ENCODE results near the gene MOGAT2.
"Not testable (repeated sequence)": the region's sequence is repeated elsewhere in the genome, so short reads cannot be mapped to it uniquely, and the experiment has no call there.

Gene MOGAT2

DNA sequence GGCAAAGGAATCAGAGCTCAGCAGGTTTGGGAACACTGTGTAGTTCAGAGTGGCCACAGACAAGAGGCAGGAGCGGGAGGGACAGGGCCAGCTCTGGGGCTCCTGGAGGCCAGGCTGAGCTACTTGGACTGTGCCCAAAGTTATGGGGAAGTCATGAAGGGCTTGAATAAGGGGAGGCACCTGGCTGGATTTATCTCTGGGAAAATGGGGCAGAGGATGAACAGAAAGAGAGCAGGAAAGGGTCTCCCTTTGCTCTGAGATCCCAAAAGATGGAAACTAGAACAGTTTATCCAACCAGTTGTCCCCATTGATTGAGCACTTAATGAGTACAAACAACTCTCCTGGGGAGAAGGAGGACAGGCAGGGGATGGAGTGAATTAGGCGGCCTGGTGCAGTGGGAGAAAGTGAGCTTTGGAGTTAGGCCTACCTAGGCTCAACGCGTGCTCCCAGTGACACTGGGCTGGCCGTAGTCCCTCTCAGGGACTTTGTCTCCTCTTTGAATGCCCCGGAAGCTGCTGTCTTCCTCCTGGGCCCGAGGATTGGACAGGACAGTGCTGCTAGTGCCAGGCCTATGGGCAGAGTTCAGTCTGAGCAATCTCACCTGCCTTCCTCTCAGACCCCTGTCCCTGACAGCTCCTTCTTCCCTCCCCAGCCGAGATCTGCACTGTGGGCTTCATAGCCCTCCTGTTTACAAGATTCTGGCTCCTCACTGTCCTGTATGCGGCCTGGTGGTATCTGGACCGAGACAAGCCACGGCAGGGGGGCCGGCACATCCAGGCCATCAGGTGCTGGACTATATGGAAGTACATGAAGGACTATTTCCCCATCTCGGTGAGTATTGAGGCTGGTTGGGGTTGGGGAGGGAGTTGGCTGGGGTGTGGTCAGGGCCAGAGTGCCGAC lies 2.0 kb downstream of the MOGAT2 start:
- no peak for DNase-seq

DNA sequence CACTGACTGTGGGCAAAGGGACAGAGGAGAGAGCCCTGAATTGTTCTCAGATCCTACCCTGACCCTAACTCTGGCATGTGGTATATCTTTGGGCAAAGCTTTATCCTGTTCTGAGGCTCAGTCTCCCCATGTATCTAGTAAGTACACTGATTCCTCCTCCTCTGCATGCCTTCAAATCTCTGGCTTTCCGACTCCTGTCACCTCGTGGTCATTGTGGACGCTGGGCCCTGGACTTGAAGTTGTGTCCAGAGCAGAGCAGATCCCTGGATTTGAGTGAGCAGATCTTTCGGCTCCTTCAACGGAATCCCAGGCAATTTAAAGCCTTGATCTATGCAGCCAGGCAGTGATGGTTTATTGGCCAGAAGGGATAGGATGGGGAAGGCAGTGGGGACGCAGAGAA lies 3.0 kb downstream of the MOGAT2 start:
- DNase-seq: no peak

DNA sequence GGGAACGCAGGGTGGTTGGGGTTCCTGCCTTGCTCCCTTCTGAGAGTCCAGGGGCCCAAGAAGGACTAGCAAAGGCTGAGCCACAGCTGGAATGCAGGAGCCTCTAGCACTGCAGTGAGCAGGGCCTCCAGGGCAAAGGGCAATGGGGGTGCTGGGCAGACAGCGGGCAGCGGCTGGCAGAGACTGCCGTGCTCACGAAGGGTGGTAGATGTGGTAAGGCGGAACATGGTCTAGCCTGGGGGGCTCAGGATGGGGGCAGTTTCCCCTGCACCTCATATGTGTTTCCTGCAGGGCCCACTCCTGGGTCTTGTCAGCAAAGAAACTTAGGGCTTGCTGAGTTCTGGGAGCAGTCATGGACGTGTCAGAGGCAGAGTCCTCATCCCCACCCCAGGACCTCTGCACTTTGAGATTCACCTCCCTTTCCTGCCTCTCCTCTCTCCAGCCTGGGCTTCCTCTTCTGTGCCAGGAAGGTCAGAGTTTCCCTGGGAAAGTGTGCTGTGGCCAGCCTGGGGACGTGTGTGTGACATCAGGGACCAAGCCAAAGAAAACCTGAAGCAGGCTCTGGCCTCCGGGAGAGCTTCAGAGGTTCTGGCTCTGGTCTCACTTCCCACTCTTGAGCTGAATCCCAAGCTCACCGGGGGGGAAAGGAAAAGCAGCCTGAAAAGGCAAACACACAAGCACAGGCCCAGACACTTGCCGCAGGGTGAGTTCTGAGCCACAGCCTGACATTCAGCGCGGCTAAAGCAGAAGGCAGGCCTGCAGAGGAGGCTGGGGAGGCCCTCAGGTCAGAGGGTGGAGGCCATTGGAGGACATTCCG lies 4.4 kb downstream of the MOGAT2 start:
- no peak for DNase-seq

DNA sequence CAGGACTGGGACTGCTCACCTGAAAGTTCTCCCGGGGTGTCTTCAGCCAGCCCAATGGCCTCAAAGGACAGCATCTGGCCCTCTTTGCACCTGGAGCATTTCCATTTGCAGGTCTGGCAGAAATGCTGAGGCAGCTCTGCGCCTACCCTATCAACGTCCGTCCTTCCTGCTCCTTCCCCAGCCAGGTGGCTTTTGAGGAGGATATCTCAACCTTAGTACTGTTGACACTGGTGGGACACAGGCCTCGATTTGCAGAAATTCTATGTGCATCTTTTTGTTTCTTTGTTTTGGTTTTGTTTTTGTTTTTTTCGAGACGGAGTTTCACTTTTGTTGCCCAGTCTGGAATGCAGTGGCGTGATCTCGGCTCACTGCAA lies 5.0 kb downstream of the MOGAT2 start:
- no peak for DNase-seq

DNA sequence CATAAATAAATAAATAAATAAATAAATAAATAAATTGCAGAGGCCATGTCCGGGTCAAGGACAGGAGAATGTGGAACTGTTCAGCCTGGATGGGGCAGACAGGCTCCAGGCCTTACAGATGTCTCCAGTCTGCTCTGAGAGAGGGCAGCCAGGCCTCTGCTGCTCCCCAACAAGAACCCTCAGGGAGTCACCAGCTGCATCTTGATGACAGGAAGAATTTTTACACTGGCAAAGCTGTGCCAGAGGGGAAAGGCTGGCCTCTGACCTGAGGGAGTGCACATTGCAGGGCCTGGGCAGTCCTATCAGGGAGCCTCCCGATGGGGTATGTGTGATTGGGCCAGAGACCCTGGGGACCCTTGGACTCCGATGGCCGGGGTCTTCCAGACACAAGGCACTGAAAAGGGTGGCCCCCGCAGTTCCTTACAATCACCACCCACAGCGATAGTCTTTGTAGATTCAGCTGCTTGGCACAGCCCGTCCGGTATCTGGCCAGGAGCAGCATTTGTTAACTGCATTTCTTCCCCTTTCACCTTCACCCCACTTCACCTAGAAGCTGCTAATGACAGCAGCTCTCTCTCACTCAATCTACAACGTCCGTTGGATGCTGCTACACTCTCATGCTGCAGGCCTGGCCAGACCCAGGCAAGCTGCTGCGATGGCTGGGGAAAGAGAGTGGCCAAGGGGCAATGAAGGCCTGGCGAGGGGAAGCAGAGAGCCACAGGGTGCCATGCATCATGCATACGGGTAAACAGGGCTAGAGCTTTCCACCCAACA lies 8.1 kb downstream of the MOGAT2 start:
- no peak for DNase-seq

DNA sequence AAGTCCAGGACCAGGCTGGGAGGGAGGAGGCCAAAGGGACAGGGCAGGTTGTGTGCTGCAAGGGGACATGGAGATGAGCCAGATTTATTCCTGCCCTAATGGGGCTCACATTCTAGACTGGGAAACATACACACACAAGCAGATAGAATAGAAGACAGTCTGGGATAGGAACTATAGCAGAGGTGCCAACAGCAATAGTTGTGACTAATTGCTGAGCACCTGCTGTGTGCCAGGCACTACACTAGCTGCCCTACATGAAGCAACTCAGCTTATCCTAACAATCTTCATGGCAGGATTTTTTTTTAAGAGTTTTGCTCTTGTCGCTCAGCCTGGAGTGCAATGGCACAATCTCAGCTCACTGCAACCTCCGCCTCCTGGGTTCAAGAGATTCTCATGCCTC lies 11.4 kb downstream of the MOGAT2 start:
- DNase-seq: no peak

DNA sequence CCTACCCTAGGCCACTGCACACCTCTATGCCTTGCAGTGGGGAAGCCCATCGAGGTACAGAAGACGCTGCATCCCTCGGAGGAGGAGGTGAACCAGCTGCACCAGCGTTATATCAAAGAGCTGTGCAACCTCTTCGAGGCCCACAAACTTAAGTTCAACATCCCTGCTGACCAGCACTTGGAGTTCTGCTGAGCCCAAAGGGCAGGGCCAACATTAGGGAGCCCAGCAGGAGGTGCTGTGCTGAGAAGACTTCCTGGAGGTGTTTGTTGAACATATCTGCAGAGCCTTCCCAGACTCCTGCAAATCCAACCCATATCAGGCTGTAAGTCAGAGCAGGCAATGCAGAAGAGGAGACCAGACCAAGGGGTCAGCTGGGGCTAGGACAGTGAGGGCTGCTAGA lies 13.5 kb downstream of the MOGAT2 start:
- DNase-seq: no peak

DNA sequence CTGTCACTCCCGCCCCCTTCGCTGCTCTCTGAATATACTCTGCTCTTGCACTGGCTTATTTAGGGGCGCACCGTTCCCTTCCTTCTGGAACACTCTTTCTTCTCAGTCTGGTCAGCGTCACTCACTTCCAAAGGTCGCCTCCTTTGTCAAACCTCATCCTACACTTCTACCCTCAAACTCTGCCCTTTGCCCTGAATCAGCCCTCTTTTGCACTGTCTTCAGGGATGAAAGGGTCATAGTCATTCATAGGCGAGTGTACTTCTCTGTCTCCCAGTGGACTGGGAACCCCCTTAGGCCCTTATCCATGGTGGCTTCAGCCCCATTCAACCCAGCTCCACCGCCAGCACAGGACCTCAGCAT lies 15.4 kb downstream of the MOGAT2 start:
- no peak for DNase-seq

DNA sequence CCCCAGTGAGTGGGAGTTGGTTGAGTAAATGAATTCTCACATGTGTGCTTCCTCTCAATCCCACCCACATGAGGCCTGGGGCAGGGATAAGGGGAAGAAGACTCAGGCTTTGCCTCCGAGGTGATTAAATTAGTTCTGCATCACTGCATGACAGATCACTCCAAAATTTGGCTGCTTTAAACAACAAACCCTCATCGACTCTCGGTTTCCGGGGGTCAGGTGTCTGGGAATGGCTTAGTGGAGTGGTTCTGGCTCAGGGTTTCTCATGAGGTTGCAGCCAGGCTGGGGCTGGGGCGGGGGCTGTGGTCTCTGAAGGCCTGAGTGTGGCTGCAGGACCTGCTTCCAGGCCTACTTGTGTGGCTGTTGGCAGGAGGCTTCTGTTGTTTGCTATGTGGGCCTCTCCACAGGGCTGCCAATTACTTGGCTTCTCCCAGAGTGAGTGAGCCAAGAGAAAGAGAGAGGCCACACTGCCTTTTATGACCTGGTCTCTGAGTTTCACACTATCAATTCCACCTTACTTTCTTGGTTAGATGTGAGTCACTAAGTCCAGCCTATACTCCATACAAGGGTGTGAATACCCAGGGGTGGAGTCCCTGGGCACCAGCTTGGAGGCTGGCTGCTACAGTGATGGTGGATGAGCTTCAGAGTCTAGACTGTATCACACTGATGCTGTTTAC lies 15.9 kb downstream of the MOGAT2 start:
- DNase-seq: no peak

DNA sequence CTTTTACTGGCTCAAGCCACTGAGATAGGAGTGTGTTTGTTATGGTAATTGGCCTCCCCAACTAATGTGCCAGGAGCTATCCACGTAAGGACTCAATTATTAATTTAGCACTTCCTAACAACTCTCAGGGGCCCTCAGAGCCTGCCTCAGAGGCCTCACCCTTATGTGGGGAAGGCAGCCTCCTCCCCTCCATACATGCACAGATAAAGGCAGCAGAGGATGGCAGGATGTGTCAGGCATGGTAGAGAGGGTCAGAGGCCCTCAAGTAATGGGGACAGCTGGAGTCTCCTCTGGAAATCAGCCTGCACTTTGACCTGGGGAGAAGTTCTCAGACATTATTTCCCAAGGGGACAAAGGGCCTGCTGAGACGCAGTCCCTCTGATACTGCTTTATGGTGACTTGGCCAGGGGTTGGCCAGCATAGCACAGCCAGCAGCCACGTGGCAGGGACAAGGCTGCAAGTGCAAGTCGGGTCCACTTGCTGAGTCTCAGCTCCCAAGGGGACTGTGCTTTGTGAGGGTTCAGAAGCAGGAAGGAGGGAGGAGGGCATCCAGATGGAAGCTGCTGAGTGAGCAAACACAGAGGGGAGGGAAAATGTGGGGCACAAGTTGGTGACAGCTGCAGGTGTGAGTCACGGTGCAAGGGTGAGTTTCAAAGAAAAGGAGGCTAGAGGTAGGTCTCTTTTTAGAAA lies 17.0 kb downstream of the MOGAT2 start:
- no peak for DNase-seq

DNA sequence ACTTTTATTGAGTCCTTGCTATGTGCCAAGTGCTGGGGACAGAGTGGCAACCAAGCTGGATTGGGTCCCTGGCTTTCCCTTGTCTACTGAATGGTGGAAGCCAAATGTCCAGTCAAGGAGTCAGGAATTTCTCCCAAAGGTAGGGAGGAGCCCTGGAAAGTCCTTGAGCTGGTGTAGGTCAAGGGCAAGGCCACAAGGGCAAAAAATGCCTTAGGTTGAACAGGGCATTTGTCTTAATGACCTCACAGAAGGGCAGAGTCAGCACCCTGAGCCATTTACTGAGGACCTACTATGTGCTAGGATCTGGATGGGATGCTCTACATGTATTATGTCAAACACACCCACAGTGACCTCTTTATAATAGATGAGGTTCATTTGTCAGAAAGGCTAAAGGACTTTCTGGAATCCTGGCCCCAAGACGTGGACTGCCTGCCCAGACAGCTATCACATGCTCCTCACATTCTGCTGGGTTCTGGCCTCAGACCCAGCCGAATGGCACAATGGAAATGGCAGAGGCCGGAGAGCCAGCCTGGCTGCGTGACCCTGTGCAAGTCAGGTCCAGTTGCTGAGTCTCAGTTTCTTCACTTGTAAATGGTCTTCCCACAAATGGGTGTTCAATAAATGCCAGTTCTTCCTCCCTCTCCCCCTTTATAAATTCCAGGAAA lies 17.7 kb downstream of the MOGAT2 start:
- no peak for DNase-seq

DNA sequence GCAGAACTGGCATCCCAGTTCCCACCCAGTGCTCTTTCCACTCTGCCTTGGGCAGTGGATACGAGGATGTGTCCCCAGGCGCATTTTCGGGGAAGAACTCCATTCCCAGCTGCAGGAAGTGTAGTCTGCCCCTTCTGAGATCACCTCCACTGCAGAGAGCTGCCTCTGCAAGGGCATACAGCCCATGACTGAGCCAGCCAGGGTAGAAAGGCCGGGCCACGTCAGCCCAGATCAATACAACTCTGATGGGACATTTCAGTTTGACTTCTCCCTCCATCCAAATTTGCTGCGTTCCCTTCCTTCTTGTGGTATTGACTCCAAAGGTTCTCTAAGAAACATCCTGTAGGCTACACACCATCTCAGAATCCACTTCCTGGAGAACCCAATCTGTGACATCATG lies 19.7 kb downstream of the MOGAT2 start:
- no peak for DNase-seq

DNA sequence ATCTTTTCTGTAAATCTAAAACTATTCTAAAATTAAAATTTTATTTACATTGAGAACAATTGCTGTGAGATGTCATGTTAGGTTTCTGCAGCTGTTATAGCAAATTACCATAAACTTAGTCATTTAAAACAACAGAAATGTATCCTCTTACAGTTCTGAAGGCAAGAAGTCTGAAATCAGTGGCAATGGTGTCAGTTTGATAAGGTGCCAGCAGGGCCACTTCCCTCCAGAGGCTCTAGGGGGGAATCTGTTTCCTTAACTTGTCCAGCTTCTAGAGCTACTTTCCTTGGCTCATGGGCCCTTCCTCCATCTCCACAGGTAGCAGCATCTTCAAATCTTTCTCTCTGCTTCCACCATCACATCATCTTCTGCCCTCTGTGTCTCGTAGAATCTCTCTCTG lies 23.0 kb downstream of the MOGAT2 start:
- no peak for DNase-seq

DNA sequence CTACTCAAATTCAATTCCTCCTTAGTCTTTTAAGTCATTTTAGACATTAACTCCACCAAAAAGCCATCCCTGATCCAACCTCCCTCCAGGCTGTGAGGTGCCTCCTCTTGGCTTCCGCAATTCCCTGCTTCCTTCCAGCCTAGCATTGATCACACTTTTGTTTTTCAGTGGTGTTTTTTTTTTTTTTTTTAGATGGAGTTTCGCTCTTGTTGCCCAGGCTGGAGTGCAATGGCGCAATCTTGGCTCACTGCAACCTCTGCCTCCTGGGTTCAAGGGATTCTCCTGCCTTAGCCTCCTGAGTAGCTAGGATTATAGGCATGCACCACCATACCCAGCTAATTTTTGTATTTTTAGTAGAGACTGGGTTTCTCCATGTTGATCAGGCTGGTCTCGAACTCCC lies 25.5 kb downstream of the MOGAT2 start:
- DNase-seq: not testable (repeated sequence)

DNA sequence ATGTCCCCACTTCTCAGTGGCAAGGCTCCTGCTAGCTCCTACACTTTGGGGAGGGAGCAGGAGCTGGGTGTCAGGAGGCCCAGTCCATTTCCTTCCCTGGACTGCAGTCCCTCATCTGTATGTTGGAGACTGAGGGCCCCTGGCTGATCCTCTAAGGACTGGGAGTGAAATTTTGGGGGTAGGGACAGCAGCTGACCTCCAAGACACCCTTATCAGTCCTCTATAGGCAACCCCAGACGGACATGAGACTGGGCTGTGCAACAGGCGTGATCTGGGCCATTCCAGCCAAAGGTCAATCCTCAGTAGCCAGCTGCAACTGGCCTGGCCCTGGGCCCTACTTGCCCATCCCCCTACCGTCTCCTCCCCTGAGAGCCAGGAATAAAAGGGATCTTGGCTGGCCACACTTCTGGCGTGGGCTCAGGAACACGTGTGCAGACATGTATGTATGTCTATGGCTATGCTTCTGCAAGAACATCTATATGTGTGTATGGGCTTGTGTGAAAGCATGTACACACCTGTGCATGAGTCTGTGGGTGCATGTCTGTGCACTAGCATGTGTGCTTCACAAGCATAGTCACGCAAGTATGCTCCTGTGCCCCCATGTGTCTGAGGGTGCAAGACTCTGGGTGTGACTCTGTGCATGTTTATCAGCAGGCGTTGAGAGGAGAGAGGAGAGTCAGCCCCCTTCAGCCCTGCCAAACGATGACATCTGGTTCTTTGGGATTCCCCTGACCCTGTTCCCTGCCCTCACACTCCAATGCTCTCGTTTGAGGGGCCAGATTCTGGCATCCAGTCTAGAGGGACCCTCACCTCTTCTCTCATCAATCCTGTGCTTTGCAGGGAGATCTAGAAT lies 26.3 kb downstream of the MOGAT2 start:
- no peak for DNase-seq

DNA sequence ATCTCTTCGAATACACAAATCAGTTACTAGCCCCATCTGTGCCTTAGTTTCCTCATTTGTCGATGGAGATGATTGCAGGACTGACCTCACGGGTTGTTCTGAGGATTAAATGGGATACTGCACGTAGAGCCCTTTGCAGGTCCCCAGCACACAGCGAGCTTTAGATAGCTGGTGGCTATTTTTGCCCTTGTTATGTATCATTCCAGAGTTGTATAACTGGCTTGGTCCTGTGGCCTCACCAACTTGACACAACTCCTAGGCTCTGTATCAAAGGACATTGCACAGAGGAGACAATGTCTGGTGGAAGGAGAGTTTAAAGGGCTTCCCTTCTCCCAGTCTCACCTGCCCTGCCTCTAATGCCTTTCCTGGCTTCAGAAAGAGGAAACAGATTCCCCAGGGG lies 28.2 kb downstream of the MOGAT2 start:
- DNase-seq: no peak

DNA sequence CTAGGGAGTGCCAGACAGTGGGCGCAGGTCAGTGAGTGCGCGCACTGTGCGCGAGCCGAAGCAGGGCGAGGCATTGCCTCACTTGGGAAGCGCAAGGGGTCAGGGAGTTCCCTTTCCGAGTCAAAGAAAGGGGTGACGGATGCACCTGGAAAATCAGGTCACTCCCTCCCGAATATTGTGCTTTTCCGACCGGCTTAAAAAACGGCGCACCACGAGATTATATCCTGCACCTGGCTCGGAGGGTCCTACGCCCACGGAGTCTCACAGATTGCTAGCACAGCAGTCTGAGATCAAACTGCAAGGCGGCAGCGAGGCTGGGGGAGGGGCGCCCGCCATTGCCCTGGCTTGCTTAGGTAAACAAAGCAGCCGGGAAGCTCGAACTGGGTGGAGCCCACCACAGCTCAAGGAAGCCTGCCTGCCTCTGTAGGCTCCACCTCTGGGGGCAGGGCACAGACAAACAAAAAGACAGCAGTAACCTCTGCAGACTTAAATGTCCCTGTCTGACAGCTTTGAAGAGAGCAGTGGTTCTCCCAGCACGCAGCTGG lies 31.2 kb downstream of the MOGAT2 start:
- DNase-seq: not testable (repeated sequence)

DNA sequence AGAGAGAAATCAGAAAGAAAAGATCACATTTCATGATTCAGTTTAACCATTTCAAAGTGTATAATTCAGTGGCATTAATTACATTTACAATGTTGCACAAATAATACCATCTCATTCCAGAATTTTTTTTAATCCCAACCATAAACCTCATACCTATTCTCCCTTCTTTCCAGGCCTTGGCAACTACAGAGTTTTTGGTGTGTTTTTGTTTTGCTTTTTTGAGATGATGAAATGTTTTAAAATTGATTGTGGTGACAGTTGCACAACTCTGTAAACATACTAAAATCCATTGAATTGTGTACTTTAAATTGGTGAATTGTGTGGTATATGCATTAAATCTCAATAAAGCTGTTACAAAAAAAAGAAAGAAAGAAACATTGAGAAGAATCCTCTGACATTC lies 37.3 kb downstream of the MOGAT2 start:
- DNase-seq: not testable (repeated sequence)

DNA sequence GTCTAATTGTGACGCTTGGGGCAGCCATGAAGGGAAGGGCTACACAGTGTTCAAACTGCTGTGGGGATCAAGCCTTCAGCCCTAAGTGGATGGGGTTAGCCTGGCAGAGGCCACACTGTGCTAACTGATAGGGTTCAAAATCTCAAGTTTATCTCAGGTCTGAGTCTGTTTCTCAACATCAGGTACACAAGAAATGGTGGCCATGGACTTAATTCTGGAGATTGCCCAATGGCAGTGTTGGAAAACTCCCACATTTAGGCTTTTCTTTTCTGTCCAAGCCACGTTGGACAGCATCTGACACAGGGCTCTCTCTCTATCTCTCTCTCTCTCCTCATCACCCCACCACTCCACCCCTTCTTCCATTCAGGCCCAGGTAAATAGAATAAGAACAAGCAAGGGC lies 40.0 kb downstream of the MOGAT2 start:
- no peak for DNase-seq

DNA sequence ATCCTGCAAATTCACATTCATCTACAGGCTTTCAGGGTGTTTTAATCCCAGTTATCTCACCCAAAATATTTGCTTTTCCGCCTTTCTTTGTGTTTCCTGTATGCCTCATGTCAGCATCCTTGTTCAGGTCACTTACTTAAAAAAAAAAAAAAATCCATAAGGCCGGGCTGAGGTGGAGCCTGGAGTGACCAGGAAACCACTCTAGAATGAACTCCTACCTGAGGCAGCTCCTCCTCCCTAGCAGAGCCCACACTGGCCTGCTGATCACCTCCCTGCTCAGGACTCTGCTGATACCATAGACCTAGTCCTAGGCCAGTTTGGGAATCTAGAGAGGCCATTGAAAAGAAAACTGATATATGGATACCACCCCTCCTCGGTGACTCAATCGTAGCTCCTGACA lies 42.2 kb downstream of the MOGAT2 start:
- DNase-seq: no peak
